GM12873 (cell line): ENCODE measurements around the gene ABCB1.

Source experiments
- CTCF ChIP-seq: IDR thresholded peaks from 2 replicates; pipeline ENCODE4 v1.5.1; 2012; ENCODE audit warnings: low read depth, mild to moderate bottlenecking, moderate library complexity, low read length, control low read depth; ENCODE audit not compliant: insufficient read depth; ENCODE audit errors: missing control alignments

Gene ABCB1

DNA sequence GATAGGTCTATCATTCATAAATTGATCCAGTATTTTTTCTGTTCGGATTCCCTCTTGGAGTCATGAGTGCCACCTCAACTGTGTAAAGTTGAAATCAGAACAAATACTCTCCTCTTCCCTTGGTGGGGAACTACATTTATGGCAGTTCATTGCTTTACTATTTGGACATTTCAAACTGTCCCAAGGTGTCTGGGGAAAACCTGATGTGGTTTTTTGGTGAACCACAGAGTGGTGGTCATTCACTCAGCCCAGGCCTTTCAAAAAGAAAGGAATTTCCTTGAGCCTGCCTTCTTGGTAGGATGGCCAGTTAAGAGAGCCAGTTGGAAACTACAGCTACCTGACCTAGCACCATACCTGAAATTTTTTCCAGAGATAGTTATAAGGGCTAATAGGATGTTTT, 59.0 kb downstream of the ABCB1 start:
- TF ChIP-seq CTCF, result no peak

DNA sequence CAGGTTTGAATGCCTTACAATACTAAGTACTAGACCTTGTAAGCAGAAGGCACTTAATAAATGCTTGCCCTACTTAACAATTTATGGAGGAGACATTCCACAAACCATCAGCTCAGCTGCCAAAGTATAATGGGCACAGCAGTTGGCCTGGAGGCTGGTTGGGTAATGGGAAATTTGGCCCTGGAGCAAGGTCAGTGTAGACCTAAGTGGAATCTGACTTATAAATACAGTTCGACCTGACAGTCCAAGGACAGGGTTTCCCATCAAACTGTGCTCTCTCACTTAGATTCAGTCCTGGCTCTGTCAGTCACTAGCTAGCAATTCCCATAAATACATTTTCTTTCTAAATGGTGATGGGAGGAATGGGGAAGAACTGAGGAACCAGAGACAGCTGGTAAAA, 62.6 kb downstream of the ABCB1 start:
- no peak for TF ChIP-seq CTCF

DNA sequence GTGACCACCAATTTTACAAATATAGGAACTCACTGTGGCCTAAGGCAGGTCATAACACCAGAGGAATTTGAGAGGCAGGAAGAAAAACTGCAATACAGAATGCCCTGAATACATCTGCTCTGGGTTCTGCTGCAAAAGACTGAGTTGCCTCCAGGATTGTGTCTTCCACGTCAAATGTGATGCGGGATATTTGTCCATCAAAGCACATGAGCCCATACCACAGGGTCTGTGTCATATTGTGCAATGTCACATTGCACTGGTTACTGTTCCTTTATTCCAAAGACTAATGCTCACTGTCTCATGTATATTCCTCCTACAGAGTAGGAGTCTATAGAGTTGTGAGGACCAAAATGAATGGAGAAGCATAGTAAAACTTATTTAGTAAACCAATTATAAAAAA, 66.6 kb downstream of the ABCB1 start:
- TF ChIP-seq CTCF, result no peak

DNA sequence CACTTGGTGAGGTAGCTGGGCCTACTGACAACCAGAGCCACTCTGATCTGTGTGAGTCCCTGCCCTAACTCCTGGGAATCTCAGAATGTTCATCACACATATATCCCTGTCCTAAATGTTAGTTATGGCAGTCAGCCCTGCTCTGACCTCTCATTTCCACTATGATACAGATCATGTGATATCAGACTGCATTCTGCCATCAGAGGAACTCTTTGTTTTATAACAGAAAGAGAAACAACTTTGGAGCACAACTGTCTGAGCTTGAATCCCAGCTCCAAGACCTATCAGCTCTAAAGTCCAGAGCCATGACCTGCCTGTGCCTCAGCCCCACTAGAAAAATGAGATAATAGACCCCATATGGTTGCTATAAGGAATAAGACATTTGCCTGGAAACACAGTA, 70.6 kb downstream of the ABCB1 start:
- TF ChIP-seq CTCF, result no peak

DNA sequence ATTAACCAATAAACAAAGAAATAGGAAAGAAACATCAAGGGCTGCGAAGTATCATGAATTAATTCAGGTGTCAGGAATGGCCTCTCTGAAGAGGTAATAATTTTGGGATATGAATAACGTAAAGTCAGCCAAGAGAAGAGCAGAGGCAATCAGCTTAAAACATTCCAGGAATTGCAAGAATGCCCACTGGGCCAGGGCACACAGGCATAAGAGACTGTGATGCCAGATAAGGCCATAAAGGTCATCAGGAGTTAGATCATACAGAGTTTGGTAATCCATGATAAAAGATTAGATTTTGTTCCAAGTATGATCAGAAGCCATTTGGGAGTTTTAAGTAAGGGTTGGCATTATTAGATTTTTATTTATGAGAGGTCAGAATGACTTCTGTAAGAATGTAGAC, 72.0 kb downstream of the ABCB1 start:
- no peak for TF ChIP-seq CTCF

DNA sequence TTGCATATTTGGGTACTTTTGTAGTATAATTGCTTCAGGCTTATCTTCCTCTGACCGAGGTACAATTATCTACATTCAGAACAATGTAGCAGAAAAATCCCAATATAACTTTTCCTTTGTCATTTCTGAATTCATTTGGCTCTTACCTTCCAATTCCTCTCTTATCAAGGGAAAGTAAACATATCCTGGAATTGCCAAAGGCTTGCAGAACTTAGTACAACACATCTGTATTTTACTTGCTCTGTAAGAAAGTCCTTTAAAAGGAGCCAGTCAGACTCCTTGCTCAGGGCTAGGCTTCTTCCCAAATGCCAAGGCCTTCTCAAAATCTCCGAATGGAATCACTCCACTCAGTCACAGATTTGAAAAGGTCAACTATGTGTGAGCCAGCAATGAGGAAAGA, 81.9 kb downstream of the ABCB1 start:
- TF ChIP-seq CTCF, result no peak

GRCh38 chr7:87517891-87518290, 82.8 kb downstream of the ABCB1 start:
- TF ChIP-seq CTCF, result no peak
